Right lobe of liver (tissue), 4 donors: ENCODE measurements around the gene RGS6.

Source experiments
- CTCF ChIP-seq, 4 donors: fragments of 200-600 bp in 3 of 4; fragments of 450-650 bp in 1 of 4; IDR thresholded peaks; one replicate each; pipeline versions ENCODE4 v1.5.1 to v1.8.0; 2016 to 2022; ENCODE audit warnings: antibody characterized with exemption in 4 of 4, mild to moderate bottlenecking in 2 of 4
- POLR2A ChIP-seq: fragments of 450-650 bp; IDR thresholded peaks from one replicate; pipeline ENCODE4 v1.6.1; 2017; ENCODE audit warnings: antibody characterized with exemption, mild to moderate bottlenecking
- donor health status: DM: no; HTN: no; CAD: no.
- donor health status: DM: no; HTN: no; CAD: no.
- donor health status: DM: no; HTN: yes; CAD: no.

- TF ChIP-seq POLR2A (no peak), CTCF (IDR thresholded peaks at IDR 0.05) (no peak)
Measured at GRCh38 chr14:72017290-72017689, 85.1 kb downstream of the RGS6 start.
